Kidney (tissue), 14 donors: ENCODE measurements around the gene MTF2. TPM values are rescaled to one million over a fixed set of nuclear protein-coding genes. Genes with fewer than 3 reads are reported as not detected.

Experiments
- DNase-seq, 5 donors: peaks; one replicate each; pipeline ENCODE4 v3.0.0-alpha.2; 2013 to 2020
- FAIRE-seq: peaks from 2 replicates; lab custom pipeline; 2012; peaks lifted over from hg19 to GRCh38; lab: Jason Lieb, UNC
- H3K27ac ChIP-seq, 2 donors: one replicate each; pipeline ENCODE4 v1.7.0; 2013; ENCODE audit warnings: low read depth in 2 of 2, low read length in 2 of 2, inconsistent platforms in 1 of 2
- H3K27me3 ChIP-seq: one replicate; pipeline ENCODE4 v1.7.1; 2013; ENCODE audit warnings: low read length, inconsistent platforms; ENCODE audit not compliant: control insufficient read depth, insufficient read depth
- H3K36me3 ChIP-seq, 3 donors: one replicate each; pipeline versions ENCODE4 v1.7.0 to v1.7.1; 2013; ENCODE audit warnings: low read length in 3 of 3, control low read depth in 1 of 3, inconsistent platforms in 1 of 3; ENCODE audit not compliant: insufficient read depth in 3 of 3, control insufficient read depth in 2 of 3
- H3K4me1 ChIP-seq, 3 donors: one replicate each; pipeline versions ENCODE4 v1.7.0 to v1.7.1; 2013; ENCODE audit warnings: low read length in 3 of 3, inconsistent platforms in 1 of 3, low read depth in 1 of 3; ENCODE audit not compliant: control insufficient read depth in 2 of 3, insufficient read depth in 2 of 3
- H3K4me3 ChIP-seq, 3 donors: one replicate each; pipeline versions ENCODE4 v1.7.0 to v1.8.1; 2013; ENCODE audit warnings: low read length in 3 of 3, control low read depth in 1 of 3, inconsistent platforms in 1 of 3
- H3K9ac ChIP-seq, 3 donors: one replicate each; pipeline versions ENCODE4 v1.7.0 to v1.7.1; 2013; ENCODE audit warnings: low read length in 3 of 3, control low read depth in 1 of 3, inconsistent platforms in 1 of 3
- H3K9me3 ChIP-seq, 3 donors: one replicate each; pipeline versions ENCODE4 v1.7.0 to v1.7.1; 2013; ENCODE audit warnings: low read length in 3 of 3, control low read depth in 1 of 3, inconsistent platforms in 1 of 3; ENCODE audit not compliant: control insufficient read depth in 2 of 3, insufficient read depth in 1 of 3
- intact Hi-C: fragments of 100-400 bp; cut with DNase I; formaldehyde crosslinking; loops from one replicate; pipeline ENCODE4 v1.11.1; 2022
- polyA plus RNA-seq: library from polyadenylated mRNA; stranded (reverse); fragments of 350-450 nt; fragmentation: Illumina TruSeq; extraction: RNeasy Lipid Tissue Mini Kit (QIAGEN cat#74804); gene quantifications from one replicate; pipeline ENCODE4 v1.2.3, GENCODE V29; 2014; ENCODE audit warnings: low read depth, low replicate concordance; ENCODE audit not compliant: insufficient read depth
- total RNA-seq: library from RNA; stranded (reverse); fragmentation: NEBNext Ultra II Directional; extraction: Animal tissue kit (Norgen Biotek cat#: 25700); gene quantifications from one replicate; pipeline ENCODE4 v1.2.1, GENCODE V29; 2021
- TF ChIP-seq, protein P1 (sequence below): IDR thresholded peaks from 3 replicates; pipeline ENCODE4 v1.5.1; 2012; ENCODE audit warnings: mild to moderate bottlenecking, moderate library complexity, borderline replicate concordance; ENCODE audit not compliant: insufficient read depth; ENCODE audit errors: extremely low read depth
- donor health status: control.
- donor health status: control.
- donor health status: control.
- donor health status: control.
- donor health status: control.
- donor health status: DM: yes; HTN: yes; CAD: no.
- donor health status: Normal renal cell carcinoma (clear cell type).

The MTF2 gene
- total and polyA plus RNA-seq, 2 donors from 2014 or later: 8.8 to 30.5 TPM

- peak overlapping the region; percentile 84 to 98 (median 93) for H3K4me3 ChIP-seq
- DNase-seq: no peak
- H3K27me3 ChIP-seq: no peaks in the 10 kb centered on the region
- TF ChIP-seq, protein P1, sequence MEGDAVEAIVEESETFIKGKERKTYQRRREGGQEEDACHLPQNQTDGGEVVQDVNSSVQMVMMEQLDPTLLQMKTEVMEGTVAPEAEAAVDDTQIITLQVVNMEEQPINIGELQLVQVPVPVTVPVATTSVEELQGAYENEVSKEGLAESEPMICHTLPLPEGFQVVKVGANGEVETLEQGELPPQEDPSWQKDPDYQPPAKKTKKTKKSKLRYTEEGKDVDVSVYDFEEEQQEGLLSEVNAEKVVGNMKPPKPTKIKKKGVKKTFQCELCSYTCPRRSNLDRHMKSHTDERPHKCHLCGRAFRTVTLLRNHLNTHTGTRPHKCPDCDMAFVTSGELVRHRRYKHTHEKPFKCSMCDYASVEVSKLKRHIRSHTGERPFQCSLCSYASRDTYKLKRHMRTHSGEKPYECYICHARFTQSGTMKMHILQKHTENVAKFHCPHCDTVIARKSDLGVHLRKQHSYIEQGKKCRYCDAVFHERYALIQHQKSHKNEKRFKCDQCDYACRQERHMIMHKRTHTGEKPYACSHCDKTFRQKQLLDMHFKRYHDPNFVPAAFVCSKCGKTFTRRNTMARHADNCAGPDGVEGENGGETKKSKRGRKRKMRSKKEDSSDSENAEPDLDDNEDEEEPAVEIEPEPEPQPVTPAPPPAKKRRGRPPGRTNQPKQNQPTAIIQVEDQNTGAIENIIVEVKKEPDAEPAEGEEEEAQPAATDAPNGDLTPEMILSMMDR: no peak
- no peaks in the 10 kb centered on the region for H3K36me3 ChIP-seq
- FAIRE-seq: no peak
- H3K27ac ChIP-seq: peak overlapping the region; percentile 69 to 90
- intact Hi-C loops: no loop called here
- H3K9me3 ChIP-seq: no peaks in the 10 kb centered on the region
- peak overlapping the region; percentile 14 to 98 (median 77) for H3K9ac ChIP-seq
- peaks cover 0 to 2% (median 0%) of the 10 kb centered on the region in 3 donors for H3K4me1 ChIP-seq
Observed at GRCh38 chr1:93078638-93078985, 471 bp upstream of the MTF2 start.

DNA sequence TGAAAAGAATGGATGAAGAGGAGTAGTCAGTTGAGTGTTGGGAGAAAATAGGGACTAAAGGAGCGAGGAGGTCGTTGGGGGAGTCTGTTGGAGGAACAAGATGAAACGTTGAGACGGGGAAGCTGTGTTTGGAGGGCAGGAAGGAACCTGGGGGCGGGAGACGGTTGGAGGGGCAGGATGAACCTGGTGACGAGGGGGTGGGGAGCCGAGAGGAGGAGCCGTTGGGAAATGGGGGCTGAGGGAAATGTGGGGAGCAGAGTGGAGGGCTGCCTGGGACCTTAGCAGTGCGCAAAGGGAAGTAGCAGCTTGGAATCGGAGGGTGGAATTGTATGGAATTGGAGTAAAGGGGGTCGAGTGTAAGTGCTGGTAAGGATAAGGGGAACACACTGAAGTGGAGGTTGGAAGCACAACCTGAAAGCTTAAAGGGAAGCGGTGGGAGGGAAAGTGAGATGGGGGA, 630 bp downstream of the MTF2 start:
- TF ChIP-seq, protein P1: no peak
- Histone ChIP-seq H3K9ac (peak overlapping the region; percentile 12 to 98 (median 77)), H3K4me1 (peaks cover 0 to 2% (median 0%) of the 10 kb centered on the region in 3 donors), H3K9me3 (no peaks in the 10 kb centered on the region), H3K27ac (peak overlapping the region; percentile 88 to 90), H3K27me3 (no peaks in the 10 kb centered on the region), H3K36me3 (no peaks in the 10 kb centered on the region), H3K4me3 (peak overlapping the region; percentile 84 to 98 (median 93))
- intact Hi-C loops: no loop called here
- peak; percentile 44 to 78 (median 76) for DNase-seq
- FAIRE-seq: no peak

DNA sequence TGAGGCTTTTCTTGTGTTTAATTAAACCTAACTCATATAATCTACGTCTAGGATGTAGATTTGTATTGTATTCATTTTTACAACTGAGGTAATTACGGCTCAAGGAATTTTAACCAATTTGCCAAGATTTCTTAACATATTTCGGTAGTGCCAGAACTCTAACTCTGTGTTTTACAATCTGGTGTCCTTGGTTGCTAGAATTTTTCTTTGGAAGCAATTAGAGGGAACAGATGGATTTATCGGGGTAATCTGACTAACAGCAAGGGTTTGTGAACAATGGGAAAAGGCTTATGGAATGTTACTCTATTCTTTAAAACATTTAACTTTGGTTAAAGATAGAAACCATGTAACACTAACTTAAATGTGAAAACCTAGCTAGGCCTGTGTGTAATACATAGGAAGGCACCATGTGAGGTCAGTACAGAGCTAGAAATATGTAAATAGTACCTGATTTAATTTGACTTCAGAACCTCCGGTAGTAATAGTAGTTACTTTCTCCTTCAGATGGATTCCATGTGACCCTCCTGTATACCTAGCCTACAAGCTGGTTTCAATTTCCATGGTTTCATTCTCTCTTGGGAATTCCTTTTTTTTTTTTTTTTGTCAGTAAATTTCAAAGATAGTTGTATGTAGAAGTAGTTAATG, 1.2 kb downstream of the MTF2 start:
- Histone ChIP-seq H3K4me3 (peak overlapping the region; percentile 84 to 98 (median 93)), H3K36me3 (no peaks in the 10 kb centered on the region), H3K9ac (peak overlapping the region; percentile 35 to 98 (median 77)), H3K4me1 (peaks cover 0 to 2% (median 0%) of the 10 kb centered on the region in 3 donors), H3K27me3 (no peaks in the 10 kb centered on the region), H3K9me3 (no peaks in the 10 kb centered on the region), H3K27ac (peak overlapping the region; percentile 88 to 90)
- TF ChIP-seq, protein P1: peak; percentile 42
- DNase-seq: peak in 2 of 5 donors; percentile 77 to 81
- intact Hi-C loops: no loop called here
- FAIRE-seq: no peak
